ENCODE results near the gene SLAMF8.

SLAMF8 gene

GRCh38 chr1:159821171-159821867 is 5.4 kb upstream of the SLAMF8 start:
- DNase-seq (ENCODE audit: low read depth), result peak; percentile 42
- peak; percentile 43 for TF ChIP-seq CTCF (IDR thresholded peaks at IDR 0.05; ENCODE audit: low read depth, low read length)
- no peak for TF ChIP-seq MYC (IDR thresholded peaks at IDR 0.05; ENCODE audit: low read depth, low read length)

GRCh38 chr1:159823406-159823805 is 3.3 kb upstream of the SLAMF8 start:
- no peak for TF ChIP-seq CTCF (IDR thresholded peaks at IDR 0.05; ENCODE audit: low read depth, low read length)
- no peak for TF ChIP-seq POLR2A (IDR thresholded peaks at IDR 0.05; ENCODE audit: extremely low read depth, insufficient read length)
- TF ChIP-seq MAX (IDR thresholded peaks at IDR 0.05; ENCODE audit: low read depth, low read length), result no peak
- no peak overlapping the region for H3K4me3 ChIP-seq (ENCODE audit: low read depth, low read length)
- no peak for DNase-seq (ENCODE audit: low read depth)

More at GRCh38 chr1:159821171-159821867, 5.4 kb upstream of the SLAMF8 start:
- H3K4me3 ChIP-seq (ENCODE audit: low read depth, low read length), result no peak overlapping the region

GRCh38 chr1:159825564-159825963 is 1.1 kb upstream of the SLAMF8 start:
- no peak overlapping the region for H3K4me3 ChIP-seq (ENCODE audit: low read depth, low read length)
- no peak for DNase-seq (ENCODE audit: low read depth)
- no peak for TF ChIP-seq MAX (IDR thresholded peaks at IDR 0.05; ENCODE audit: low read depth, low read length)
- TF ChIP-seq CTCF (IDR thresholded peaks at IDR 0.05; ENCODE audit: low read depth, low read length), result no peak
- TF ChIP-seq MYC (IDR thresholded peaks at IDR 0.05; ENCODE audit: low read depth, low read length), result no peak
- TF ChIP-seq POLR2A (IDR thresholded peaks at IDR 0.05; ENCODE audit: extremely low read depth, insufficient read length), result no peak

GRCh38 chr1:159827102-159827490 is 423 bp downstream of the SLAMF8 start:
- no peak overlapping the region for H3K4me3 ChIP-seq (ENCODE audit: low read depth, low read length)
- DNase-seq (ENCODE audit: low read depth), result no peak

GRCh38 chr1:159827549-159827948 is 876 bp downstream of the SLAMF8 start:
- no peak for TF ChIP-seq MAX (IDR thresholded peaks at IDR 0.05; ENCODE audit: low read depth, low read length)
- TF ChIP-seq CTCF (IDR thresholded peaks at IDR 0.05; ENCODE audit: low read depth, low read length), result no peak
- no peak for DNase-seq (ENCODE audit: low read depth)
- no peak overlapping the region for H3K4me3 ChIP-seq (ENCODE audit: low read depth, low read length)

More at GRCh38 chr1:159827102-159827490, 423 bp downstream of the SLAMF8 start:
- TF ChIP-seq MYC (IDR thresholded peaks at IDR 0.05; ENCODE audit: low read depth, low read length) (no peak), CTCF (IDR thresholded peaks at IDR 0.05; ENCODE audit: low read depth, low read length) (no peak), MAX (IDR thresholded peaks at IDR 0.05; ENCODE audit: low read depth, low read length) (no peak), POLR2A (IDR thresholded peaks at IDR 0.05; ENCODE audit: extremely low read depth, insufficient read length) (no peak)

- DNase-seq (ENCODE audit: low read depth), result no peak
- no peak for TF ChIP-seq MAX (IDR thresholded peaks at IDR 0.05; ENCODE audit: low read depth, low read length)
- no peak for TF ChIP-seq CTCF (IDR thresholded peaks at IDR 0.05; ENCODE audit: low read depth, low read length)
- TF ChIP-seq POLR2A (IDR thresholded peaks at IDR 0.05; ENCODE audit: extremely low read depth, insufficient read length), result no peak
- TF ChIP-seq MYC (IDR thresholded peaks at IDR 0.05; ENCODE audit: low read depth, low read length), result no peak
- H3K4me3 ChIP-seq (ENCODE audit: low read depth, low read length), result no peak overlapping the region
Observed at GRCh38 chr1:159828176-159828575, 1.5 kb downstream of the SLAMF8 start.

All from NB4 (cell line).